HepG2 (cell line): ENCODE measurements around the gene GATC. TPM values are rescaled to one million over a fixed set of nuclear protein-coding genes. Genes with fewer than 3 reads are reported as not detected.
A peak's percentile ranks its signal among the peaks of the same experiment; 100 is the strongest.

Source experiments
- ATAC-seq: fragments of 200-7000 bp; cut with Tn5 transposase; 3 replicates; pipeline ENCODE4 v1.9.1; 2020; ENCODE audit warnings: mild to moderate bottlenecking, moderate library complexity
- BruUV-seq: library from RNA; stranded (reverse); fragments of 400-500 nt; replicated peaks from 2 replicates; lab custom pipeline; 2021; lab: Mats Ljungman, UMichigan
- CTCF ChIA-PET: fragments of 300-600 bp; formaldehyde crosslinking; extraction: SDS; loops from one replicate; lab custom pipeline; 2021; ENCODE audit warnings: low total read pairs, inconsistent platforms, low intra/inter-chr PET ratio; lab: Yijun Ruan, JAX
- POLR2A ChIA-PET: fragments of 350-600 bp; sonication (Branson Sonifier 250); formaldehyde crosslinking; loops from one replicate; lab custom pipeline; 2020; ENCODE audit warnings: antibody characterized with exemption, inconsistent platforms; lab: Yijun Ruan, JAX
- DNase-seq: peaks from one replicate; pipeline ENCODE4 v3.0.0-alpha.2; 2015; ENCODE audit warnings: low spot score
- FAIRE-seq: peaks from 3 replicates; lab custom pipeline; 2011; peaks lifted over from hg19 to GRCh38; lab: Jason Lieb, UNC
- H2AFZ ChIP-seq: one replicate; pipeline ENCODE4 v1.6.1; 2011; ENCODE audit warnings: low read length, inconsistent platforms
- H3K27ac ChIP-seq: fragments of 300-600 bp; 3 replicates; pipeline ENCODE4 v1.8.0; 2011; ENCODE audit warnings: mixed run types, mild to moderate bottlenecking, mixed read lengths, low read length, inconsistent platforms; ENCODE audit not compliant: insufficient read depth; ENCODE audit errors: extremely low read length
- H3K27me3 ChIP-seq, 2 experiments: fragments of 200-600 bp in 1 of 2; 2 replicates in 1 of 2; 3 replicates in 1 of 2; pipeline versions ENCODE4 v1.6.0 to v1.8.0; 2011; ENCODE audit warnings: low read length in 2 of 2, mild to moderate bottlenecking in 2 of 2, moderate library complexity in 2 of 2, inconsistent platforms in 1 of 2; ENCODE audit not compliant: insufficient read depth in 2 of 2, control insufficient read depth in 1 of 2
- H3K36me3 ChIP-seq, 2 experiments: fragments of 200-600 bp in 1 of 2; replicated peaks in 1 of 2; 2 replicates in 1 of 2; 3 replicates in 1 of 2; pipeline versions ENCODE4 v1.5.1 to v1.8.0; 2011; ENCODE audit warnings: low read length in 2 of 2, inconsistent platforms in 1 of 2; ENCODE audit not compliant: insufficient read depth in 2 of 2, control insufficient read depth in 1 of 2
- H3K4me1 ChIP-seq: 2 replicates; pipeline ENCODE4 v1.5.1; 2012; ENCODE audit warnings: low read length, inconsistent platforms; ENCODE audit not compliant: insufficient read depth
- H3K4me2 ChIP-seq: 2 replicates; pipeline ENCODE4 v1.6.0; 2011; ENCODE audit warnings: low read depth, low read length, inconsistent platforms
- H3K4me3 ChIP-seq, 3 experiments: fragments of 200-600 bp in 1 of 3; sonication (generic), shearing (Covaris generic) in 1 of 3; replicated peaks in 1 of 3; 2 replicates each; pipeline ENCODE4 v1.5.1; 2011 to 2016; ENCODE audit warnings: low read length in 3 of 3, inconsistent platforms in 2 of 3, low read depth in 2 of 3, mild to moderate bottlenecking in 2 of 3, control low read depth in 1 of 3, mixed read lengths in 1 of 3; ENCODE audit not compliant: insufficient read depth in 1 of 3
- H3K79me2 ChIP-seq: one replicate; pipeline ENCODE4 v1.6.1; 2011; ENCODE audit warnings: low read length, inconsistent platforms; ENCODE audit not compliant: insufficient read depth
- H3K9ac ChIP-seq: 2 replicates; pipeline ENCODE4 v1.6.0; 2011; ENCODE audit warnings: mild to moderate bottlenecking, low read depth, low read length, inconsistent platforms; ENCODE audit not compliant: insufficient read depth
- H3K9me3 ChIP-seq: 2 replicates; pipeline ENCODE4 v1.5.1; 2012; ENCODE audit warnings: mild to moderate bottlenecking, low read length
- H4K20me1 ChIP-seq: 2 replicates; pipeline ENCODE4 v1.6.0; 2011; ENCODE audit warnings: inconsistent platforms, mild to moderate bottlenecking, low read length, moderate library complexity; ENCODE audit not compliant: insufficient read depth
- ASH2L ChIP-seq: fragments of 300-600, 200-600 bp; sonication (generic); IDR thresholded peaks from 2 replicates; pipeline ENCODE4 v1.7.0; 2017; ENCODE audit warnings: low read depth, mild to moderate bottlenecking, moderate library complexity, mixed read lengths, low read length; ENCODE audit not compliant: insufficient read length
- CTCF ChIP-seq: sonication (generic); formaldehyde crosslinking; IDR thresholded peaks from 2 replicates; pipeline ENCODE4 v1.5.0; 2020; ENCODE audit warnings: mild to moderate bottlenecking, missing genetic modification reagents, moderate library complexity
- POLR2A ChIP-seq, 2 experiments: IDR thresholded peaks; 2 replicates each; pipeline ENCODE4 v1.6.1; 2011; ENCODE audit warnings: low read depth in 2 of 2, low read length in 2 of 2, mild to moderate bottlenecking in 1 of 2, moderate library complexity in 1 of 2; ENCODE audit not compliant: insufficient read depth in 1 of 2
- POLR2G ChIP-seq: fragments of 200-400 bp; formaldehyde crosslinking; IDR thresholded peaks from 2 replicates; pipeline ENCODE4 v1.6.1; 2018; ENCODE audit warnings: mild to moderate bottlenecking, low read depth, low read length, moderate library complexity
- RBFOX2 ChIP-seq: fragments of 200-400 bp; formaldehyde crosslinking; IDR thresholded peaks from 2 replicates; pipeline ENCODE4 v1.6.1; 2017; ENCODE audit warnings: low read depth, mild to moderate bottlenecking, low read length
- RBM22 ChIP-seq: fragments of 200-400 bp; formaldehyde crosslinking; optimal IDR thresholded peaks from 2 replicates; pipeline ENCODE3; 2017; ENCODE audit warnings: mild to moderate bottlenecking, low read length, moderate library complexity
- STAG1 ChIP-seq: sonication (generic); formaldehyde crosslinking; IDR thresholded peaks from 2 replicates; pipeline ENCODE4 v1.4.0; 2020; ENCODE audit warnings: missing genetic modification reagents
- TEAD3 ChIP-seq: optimal IDR thresholded peaks from 2 replicates; pipeline ENCODE3; 2016; ENCODE audit warnings: borderline replicate concordance
- ZBTB25 ChIP-seq: IDR thresholded peaks from 2 replicates; pipeline ENCODE4 v1.6.1; 2018; ENCODE audit warnings: missing genetic modification reagents
- ZFX ChIP-seq: sonication (generic); formaldehyde crosslinking; IDR thresholded peaks from 2 replicates; pipeline ENCODE4 v1.4.0; 2020; ENCODE audit warnings: mild to moderate bottlenecking, low read depth, missing genetic modification reagents, moderate library complexity
- ZKSCAN8 ChIP-seq: IDR thresholded peaks from 2 replicates; pipeline ENCODE4 v1.6.1; 2016; ENCODE audit warnings: borderline replicate concordance, missing genetic modification reagents, missing compliant biosample characterization
- WGBS: methylation state at CpG from one replicate; pipeline ENCODE4 v1.1.6; 2017; ENCODE audit warnings: low lambda C conversion rate; 5-methylcytosine and 5-hydroxymethylcytosine counted together
- in situ Hi-C: cut with HindIII; loops from 2 replicates; pipeline ENCODE4 v1.10.0; 2017; ENCODE audit warnings: low pct_unique_long_range_greater_than_20kb; ENCODE audit not compliant: extremely low pct_ligation_motif_present
- intact Hi-C: fragments of 100-400 bp; cut with micrococcal nuclease; formaldehyde crosslinking; loops from one replicate; pipeline ENCODE4 v1.10.0; 2022; ENCODE audit not compliant: unreplicated experiment
- polyA plus RNA-seq, 8 experiments: library from polyadenylated mRNA; depleted of rRNA in 3 of 8; stranded (reverse) in 7 of 8; unstranded in 1 of 8; fragments of >200 nt; fragmentation: Illumina TruSeq in 4 of 8; extraction: Trizol in 4 of 8; gene quantifications; 2 replicates each; pipeline versions ENCODE4 v1.2.1 to v1.2.3, GENCODE V29; 2011 to 2016; ENCODE audit warnings: low read depth in 4 of 8, missing spikeins in 1 of 8, mixed read lengths in 1 of 8; ENCODE audit not compliant: insufficient read depth in 1 of 8
- total RNA-seq, 5 experiments: library from RNA; depleted of rRNA; stranded (reverse); fragments of >200 nt; fragmentation: Illumina TruSeq; extraction: Trizol; gene quantifications; 2 replicates each; pipeline ENCODE4 v1.2.3, GENCODE V29; 2016; ENCODE audit warnings: low read depth in 1 of 5

GATC gene
- total and polyA plus RNA-seq, 2 of the 13 experiments (the other 11 are each of a cell fraction or from before 2014, with no cell fraction given) = 17.7 to 29.7 TPM

- Histone ChIP-seq H3K4me2 (no peak overlapping the region), H4K20me1 (0 out of 2 replicates have a peak, but pooled peaks cover 9% of the 10 kb centered on the region), H3K27me3 (no peaks in the 10 kb centered on the region), H3K9ac (no peak overlapping the region), H3K9me3 (no peaks in the 10 kb centered on the region), H3K4me3 (no peak overlapping the region), H2AFZ (no peak overlapping the region), H3K36me3 (peaks cover 21 to 63% of the 10 kb centered on the region in 2 experiments), H3K4me1 (no peaks in the 10 kb centered on the region), H3K79me2 (no peaks in the 10 kb centered on the region), H3K27ac (no peak overlapping the region)
- no peak for FAIRE-seq
- peak; percentile 24 for DNase-seq
- in situ Hi-C loops = no loop called here
- peak; percentile 63 for ATAC-seq
- peak; percentile 66 for TF ChIP-seq RBM22
- peak; percentile 24 for TF ChIP-seq TEAD3 (CRISPR knock-in tag)
- 0 out of 2 replicates have a peak, but pooled peaks have one; percentile 52 for TF ChIP-seq POLR2G
- no peak for TF ChIP-seq ZBTB25 (CRISPR knock-in tag)
- no peak for TF ChIP-seq ZFX (CRISPR knock-in tag)
- peak; percentile 52 for TF ChIP-seq CTCF
- peak; percentile 40 for TF ChIP-seq STAG1
- TF ChIP-seq ASH2L = no peak
- peak; percentile 37; the same call in 1 of the 2 replicates for TF ChIP-seq RBFOX2
- TF ChIP-seq POLR2A (IDR thresholded peaks at IDR 0.05; ENCODE audit: insufficient read depth in 1 of 2, low read depth in 2 of 2, low read length in 2 of 2) = 0 out of 4 replicates have a peak, but pooled peaks of 1 of the 2 experiments have one; percentile 23
- 0 out of 2 replicates have a peak, but pooled peaks have one; percentile 35 for TF ChIP-seq ZKSCAN8 (CRISPR knock-in tag)
- no TSS peak for BruUV-seq
- POLR2A ChIA-PET = interaction anchor here (1.2 kb wide), 1 partner anchor 10 kb away, joined by 6 read pairs; no protein-coding TSS in a partner anchor
- intact Hi-C loops = loop anchor here (5.0 kb wide), 1 partner anchor 75 kb away; the partner anchor contains the start of gene RNF10
- CTCF ChIA-PET = no interaction called here
- 95% methylated on average over 6 of the region's 6 CpGs for WGBS
Measured at GRCh38 chr12:120457133-120457532, 10.9 kb downstream of the GATC start.
